A375 (cell line): Measurements from ENCODE around the gene UBE2V1. TPM values are rescaled to one million over a fixed set of nuclear protein-coding genes. Genes with fewer than 3 reads are reported as not detected.

Experiments
- total RNA-seq: library from RNA; depleted of rRNA; stranded (reverse); fragments of >200 nt; shearing (Covaris generic); gene quantifications from 2 replicates; pipeline ENCODE4 v1.2.3, GENCODE V29; 2014; rRNA removed

Gene UBE2V1
- total RNA-seq: 155 and 173 TPM in 2 replicates

GRCh38 chr20:50112512-50113419 lies at the start of gene UBE2V1:
Gene UBE2V1, minus strand, starts transcription at chr20:50113150. Its CDS starts 22 bp downstream, at chr20:50113128.

GRCh38 chr20:50153500-50154377 lies 40.8 kb upstream of the UBE2V1 start, which contains the start of gene PEDS1:
Gene PEDS1, minus strand, starts transcription at chr20:50153723. Its CDS starts 86 bp downstream, at chr20:50153637.

Other genes starting within 250 kb of the UBE2V1 start
- 8.0 and 9.3 TPM in 2 replicates for gene SPATA2, start 197.6 kb downstream of the UBE2V1 start, total RNA-seq
- 69.3 and 95.4 TPM in 2 replicates for gene RNF114, start 176.8 kb downstream of the UBE2V1 start, total RNA-seq
- 5.0 and 7.7 TPM in 2 replicates for gene SNAI1, start 130.2 kb downstream of the UBE2V1 start, total RNA-seq
- gene PEDS1, start 40.6 kb upstream of the UBE2V1 start, total RNA-seq: 28.9 and 36.7 TPM in 2 replicates
- 80.7 and 108 TPM in 2 replicates for gene CEBPB, start 77.7 kb upstream of the UBE2V1 start, total RNA-seq